Psoas muscle (tissue), 8 donors: ENCODE results near the gene UNC5B. TPM values are rescaled to one million over a fixed set of nuclear protein-coding genes. Genes with fewer than 3 reads are reported as not detected.

Source experiments
- ATAC-seq, 4 donors: fragments of 200-7000 bp; cut with Tn5 transposase; one replicate each; pipeline ENCODE4 v1.9.1; 2020; ENCODE audit warnings: moderate library complexity in 3 of 4, mild to moderate bottlenecking in 2 of 4
- DNase-seq, 2 donors: peaks; one replicate each; pipeline ENCODE4 v3.0.0-alpha.2; 2020
- H3K27ac ChIP-seq: fragments of 200-600 bp; one replicate; pipeline ENCODE4 v1.8.0; 2022
- H3K27me3 ChIP-seq, 3 donors: fragments of 200-600 bp in 1 of 3; one replicate each; pipeline versions ENCODE4 v1.6.1 to v1.8.0; 2013 to 2022; ENCODE audit warnings: low read length in 2 of 3, mild to moderate bottlenecking in 2 of 3, moderate library complexity in 1 of 3; ENCODE audit not compliant: insufficient read depth in 3 of 3
- H3K36me3 ChIP-seq, 2 donors: fragments of 200-600 bp in 1 of 2; one replicate each; pipeline versions ENCODE4 v1.6.1 to v1.8.0; 2013 to 2022; ENCODE audit warnings: low read depth in 1 of 2, mild to moderate bottlenecking in 1 of 2, moderate library complexity in 1 of 2; ENCODE audit not compliant: insufficient read depth in 1 of 2
- H3K4me1 ChIP-seq: fragments of 200-600 bp; one replicate; pipeline ENCODE4 v1.8.0; 2022
- H3K4me3 ChIP-seq: fragments of 200-600 bp; one replicate; pipeline ENCODE4 v1.8.0; 2022; ENCODE audit warnings: mild to moderate bottlenecking
- H3K9me3 ChIP-seq: fragments of 200-600 bp; one replicate; pipeline ENCODE4 v1.8.0; 2022
- WGBS, 3 donors: extraction: QIAGEN DNeasy Blood & Tissue Kit; methylation state at CpG; one replicate each; pipeline versions ENCODE4 v1.1.6 to v1.1.7; 2013; 5-methylcytosine and 5-hydroxymethylcytosine counted together
- intact Hi-C, 2 donors: fragments of 100-400 bp; cut with DNase I; formaldehyde crosslinking; loops; one replicate each; pipeline versions ENCODE4 v1.11.0 to v1.14.2; 2022
- polyA plus RNA-seq, 3 donors: library from polyadenylated mRNA; stranded (reverse); fragments of 200-250 nt; gene quantifications; one replicate each; pipeline ENCODE4 v1.2.3, GENCODE V29; 2013
- total RNA-seq, 4 donors: library from RNA; stranded (reverse); fragmentation: NEBNext Ultra II Directional in 2 of 4; extraction: Animal tissue kit (Norgen Biotek cat#: 25700) in 2 of 4; gene quantifications; one replicate each; pipeline versions ENCODE4 v1.2.1 to v1.2.4, GENCODE V29; 2021 to 2023
- TF ChIP-seq, protein P1 (sequence below): fragments of 200-600 bp; IDR thresholded peaks from one replicate; pipeline ENCODE4 v1.8.0; 2022; ENCODE audit warnings: antibody characterized with exemption
- donor health status: healthy with polysubstance abuse.
- donor health status: DM: no; HTN: no; CAD: no; lungs with moderate emphysema.
- donor health status: Bipolar disorder and iron deficiency.
- donor health status: healthy.
- donor health status: DM: yes; HTN: yes; CAD: no.
- donor health status: DM: no; HTN: no; CAD: no.
- donor health status: DM: no; HTN: no; CAD: no.
- donor health status: DM: yes; HTN: yes; CAD: no.

The UNC5B gene
- total and polyA plus RNA-seq, 7 donors, result 0.65 to 5.7 (median 1.3) TPM

DNA sequence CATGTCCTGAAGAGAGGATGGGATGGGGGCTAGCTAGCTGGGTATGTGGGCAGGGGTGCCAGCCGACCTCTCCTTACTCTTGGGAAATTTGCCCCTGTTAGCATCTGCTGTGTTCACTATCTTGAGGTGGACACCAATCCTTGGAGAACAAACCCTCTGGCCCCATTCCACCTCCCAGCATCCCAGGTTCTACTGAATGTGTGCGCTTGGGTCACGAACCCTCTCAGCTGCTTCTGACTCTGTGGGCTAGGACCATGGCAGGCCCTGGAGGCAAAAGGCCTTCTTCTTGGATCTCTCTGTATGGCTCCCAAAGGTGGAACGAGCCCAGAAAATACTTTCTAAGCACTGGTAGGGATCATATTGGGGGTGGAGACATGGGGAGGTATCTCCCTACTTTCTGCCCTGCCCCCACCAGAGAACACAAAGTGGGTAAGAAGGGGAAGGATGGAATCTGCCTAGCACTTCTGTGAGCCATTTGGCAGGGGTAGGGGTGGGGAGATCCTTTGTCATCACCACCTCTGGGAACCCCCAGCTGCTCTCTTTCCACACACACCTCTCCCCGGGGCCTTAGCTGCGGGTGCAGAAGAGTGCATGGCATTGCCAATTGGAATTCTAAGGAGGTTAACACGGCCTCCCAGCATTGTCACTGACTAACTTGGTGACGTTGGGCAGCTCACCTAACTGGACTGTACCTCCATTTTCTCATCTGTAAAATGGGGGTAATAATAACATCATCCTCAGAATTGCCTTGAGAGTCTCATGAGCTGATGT, 7.7 kb downstream of the UNC5B start:
- no peak overlapping the region for H3K27ac ChIP-seq
- peaks cover 15% of the 10 kb centered on the region for H3K4me1 ChIP-seq
- no peak for DNase-seq
- WGBS, 3 donors, result 92 to 96% (median 95%) methylated on average over 8 of the region's 8 CpGs
- intact Hi-C loops, result no loop called here
- H3K4me3 ChIP-seq, result no peak overlapping the region
- ATAC-seq, result no peak
- H3K27me3 ChIP-seq, result no peaks in the 10 kb centered on the region
- TF ChIP-seq, protein P1, sequence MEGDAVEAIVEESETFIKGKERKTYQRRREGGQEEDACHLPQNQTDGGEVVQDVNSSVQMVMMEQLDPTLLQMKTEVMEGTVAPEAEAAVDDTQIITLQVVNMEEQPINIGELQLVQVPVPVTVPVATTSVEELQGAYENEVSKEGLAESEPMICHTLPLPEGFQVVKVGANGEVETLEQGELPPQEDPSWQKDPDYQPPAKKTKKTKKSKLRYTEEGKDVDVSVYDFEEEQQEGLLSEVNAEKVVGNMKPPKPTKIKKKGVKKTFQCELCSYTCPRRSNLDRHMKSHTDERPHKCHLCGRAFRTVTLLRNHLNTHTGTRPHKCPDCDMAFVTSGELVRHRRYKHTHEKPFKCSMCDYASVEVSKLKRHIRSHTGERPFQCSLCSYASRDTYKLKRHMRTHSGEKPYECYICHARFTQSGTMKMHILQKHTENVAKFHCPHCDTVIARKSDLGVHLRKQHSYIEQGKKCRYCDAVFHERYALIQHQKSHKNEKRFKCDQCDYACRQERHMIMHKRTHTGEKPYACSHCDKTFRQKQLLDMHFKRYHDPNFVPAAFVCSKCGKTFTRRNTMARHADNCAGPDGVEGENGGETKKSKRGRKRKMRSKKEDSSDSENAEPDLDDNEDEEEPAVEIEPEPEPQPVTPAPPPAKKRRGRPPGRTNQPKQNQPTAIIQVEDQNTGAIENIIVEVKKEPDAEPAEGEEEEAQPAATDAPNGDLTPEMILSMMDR, result no peak
- no peaks in the 10 kb centered on the region for H3K36me3 ChIP-seq
- H3K9me3 ChIP-seq, result no peaks in the 10 kb centered on the region

DNA sequence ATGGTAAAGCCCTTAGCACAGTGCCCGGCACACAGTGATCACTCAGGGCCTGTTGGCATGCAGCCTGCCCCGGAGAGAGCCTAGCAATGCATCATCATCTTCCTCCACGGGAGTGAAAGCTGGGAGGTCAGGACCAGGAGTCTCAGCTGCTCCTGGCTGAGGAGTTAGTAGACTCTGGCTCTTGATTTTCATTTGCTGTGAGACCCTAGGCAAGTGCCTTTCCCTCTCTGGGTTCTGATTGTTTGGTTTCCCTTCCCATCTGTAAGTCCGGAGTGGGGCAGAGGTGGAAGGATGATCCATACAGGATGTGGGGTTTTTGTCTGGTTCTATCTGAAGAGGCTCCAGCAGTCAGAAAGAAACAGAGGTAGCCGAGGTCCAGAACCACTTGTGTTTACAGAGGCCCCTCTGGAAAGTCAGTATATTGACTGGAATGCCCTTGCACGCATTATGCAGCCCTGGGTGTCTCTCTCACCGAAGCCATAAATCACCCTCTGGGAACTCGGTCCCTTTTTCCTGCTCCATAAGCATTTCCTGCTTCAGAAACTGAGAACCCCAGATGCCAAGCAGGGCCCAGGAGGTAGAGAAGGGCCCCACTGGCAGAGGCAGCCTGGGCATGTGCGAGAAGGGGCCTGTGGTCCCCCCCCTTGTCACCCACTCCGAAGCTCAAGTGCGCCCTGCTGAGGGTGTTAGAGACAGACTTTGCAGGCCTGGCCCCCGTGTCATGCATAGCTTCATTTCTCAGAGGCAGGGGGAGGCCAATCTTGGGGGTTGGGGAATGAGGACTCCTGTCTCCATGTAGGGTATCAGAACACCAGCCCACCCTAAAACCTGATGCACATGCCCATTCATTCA, 8.5 kb downstream of the UNC5B start:
- no peak for DNase-seq
- no peak overlapping the region for H3K4me3 ChIP-seq
- no peak for ATAC-seq
- H3K9me3 ChIP-seq, result no peaks in the 10 kb centered on the region
- H3K27me3 ChIP-seq, result no peaks in the 10 kb centered on the region
- intact Hi-C loops, result no loop called here
- no peak overlapping the region for H3K27ac ChIP-seq
- WGBS, 3 donors, result 84 to 87% (median 84%) methylated on average over 12 of the region's 12 CpGs
- TF ChIP-seq, protein P1, result no peak
- H3K4me1 ChIP-seq, result peaks cover 15% of the 10 kb centered on the region
- H3K36me3 ChIP-seq, result no peaks in the 10 kb centered on the region

DNA sequence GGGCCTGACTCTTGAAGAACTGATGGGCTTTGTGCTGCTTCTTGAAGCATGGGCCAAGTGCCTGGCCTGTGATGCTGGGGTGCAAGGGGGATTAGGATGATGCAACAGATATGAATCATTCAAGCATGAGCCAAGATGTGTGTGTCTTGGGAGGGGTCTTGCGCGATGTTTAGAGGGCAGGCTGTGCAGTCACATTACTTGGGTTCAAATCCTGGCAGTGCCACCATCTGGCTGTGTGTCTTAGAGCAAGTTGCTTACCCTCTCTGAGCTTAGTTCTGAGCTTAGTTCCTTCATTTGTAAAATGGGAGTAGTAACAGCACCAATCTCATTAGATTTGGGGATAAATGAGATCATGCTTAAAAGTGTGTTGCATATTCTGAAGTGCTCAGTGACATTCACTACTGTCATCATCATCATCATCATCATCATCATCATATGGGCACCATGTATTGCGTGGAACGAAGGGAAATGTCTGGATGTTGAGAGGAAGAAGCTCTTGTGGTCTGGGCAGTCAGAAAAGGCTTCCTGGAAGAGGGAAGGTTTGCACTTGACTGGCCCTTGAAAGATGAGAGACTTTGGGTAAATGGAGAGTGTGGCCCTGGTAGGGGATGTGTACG, 9.3 kb downstream of the UNC5B start:
- intact Hi-C loops, result no loop called here
- Histone ChIP-seq H3K36me3 (no peaks in the 10 kb centered on the region), H3K27me3 (no peaks in the 10 kb centered on the region), H3K27ac (no peak overlapping the region), H3K4me1 (peaks cover 11% of the 10 kb centered on the region), H3K9me3 (no peaks in the 10 kb centered on the region), H3K4me3 (no peak overlapping the region)
- TF ChIP-seq, protein P1, result no peak
- ATAC-seq (no peak), DNase-seq (no peak)
- WGBS, 3 donors, result 94 to 97% (median 96%) methylated on average over 5 of the region's 5 CpGs

DNA sequence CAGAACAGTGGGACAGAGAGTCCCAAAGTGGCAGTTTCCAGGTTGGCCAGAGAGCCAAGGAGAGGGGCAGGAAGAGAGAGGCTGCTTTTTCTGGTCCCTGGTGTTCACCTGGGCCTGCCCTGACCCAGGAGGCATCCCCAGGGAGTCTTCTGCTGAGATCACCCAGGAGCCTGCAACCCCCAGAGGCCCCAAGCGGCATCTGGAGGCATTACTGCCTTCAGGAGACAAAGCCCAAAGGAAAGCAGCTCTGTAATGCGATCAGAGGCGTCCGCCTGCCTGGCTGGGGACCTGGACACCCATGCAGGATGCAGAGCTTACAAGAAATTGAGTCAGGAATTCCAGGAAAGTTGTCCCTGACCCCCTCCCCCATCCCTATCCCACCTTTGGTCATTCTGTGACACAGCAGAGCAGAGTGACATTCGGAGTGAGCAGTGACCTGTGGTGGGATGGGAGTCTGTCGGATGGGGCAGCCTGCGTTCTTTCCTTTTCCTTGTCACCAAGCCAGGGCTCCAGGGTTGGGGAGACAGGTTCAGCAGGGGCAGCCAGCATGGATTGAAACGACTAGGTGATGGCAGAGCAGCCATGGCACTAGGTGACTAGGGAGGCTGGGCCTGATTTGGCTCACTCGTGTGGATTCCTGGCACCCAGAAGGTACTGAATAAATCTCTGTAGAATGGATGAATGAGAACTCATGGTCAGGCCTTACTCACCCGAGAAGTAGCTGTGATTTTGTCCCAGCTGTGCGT, 10.4 kb downstream of the UNC5B start:
- Histone ChIP-seq H3K4me1 (peaks cover 6% of the 10 kb centered on the region), H3K27me3 (no peaks in the 10 kb centered on the region), H3K27ac (no peak overlapping the region), H3K36me3 (no peaks in the 10 kb centered on the region), H3K9me3 (no peaks in the 10 kb centered on the region), H3K4me3 (no peak overlapping the region)
- intact Hi-C loops, result no loop called here
- WGBS, 3 donors, result 82 to 87% (median 86%) methylated on average over 11 of the region's 11 CpGs
- TF ChIP-seq, protein P1, result no peak
- DNase-seq (no peak), ATAC-seq (no peak)
